HL-60/S4 treated with retinoic acid at 250 ng/mL for 4 days and 3 days (cell line): ENCODE results near the gene STON1.
"Not testable (repeated sequence)": the region's sequence is repeated elsewhere in the genome, so short reads cannot be mapped to it uniquely, and the experiment has no call there.

Source experiments
- in situ Hi-C: fragments of 300-500 bp; cut with MboI; formaldehyde crosslinking; loops from 2 replicates; pipeline ENCODE4 v1.7.0; 2022; ENCODE audit warnings: low sequenced_read_pairs

The STON1 gene

DNA sequence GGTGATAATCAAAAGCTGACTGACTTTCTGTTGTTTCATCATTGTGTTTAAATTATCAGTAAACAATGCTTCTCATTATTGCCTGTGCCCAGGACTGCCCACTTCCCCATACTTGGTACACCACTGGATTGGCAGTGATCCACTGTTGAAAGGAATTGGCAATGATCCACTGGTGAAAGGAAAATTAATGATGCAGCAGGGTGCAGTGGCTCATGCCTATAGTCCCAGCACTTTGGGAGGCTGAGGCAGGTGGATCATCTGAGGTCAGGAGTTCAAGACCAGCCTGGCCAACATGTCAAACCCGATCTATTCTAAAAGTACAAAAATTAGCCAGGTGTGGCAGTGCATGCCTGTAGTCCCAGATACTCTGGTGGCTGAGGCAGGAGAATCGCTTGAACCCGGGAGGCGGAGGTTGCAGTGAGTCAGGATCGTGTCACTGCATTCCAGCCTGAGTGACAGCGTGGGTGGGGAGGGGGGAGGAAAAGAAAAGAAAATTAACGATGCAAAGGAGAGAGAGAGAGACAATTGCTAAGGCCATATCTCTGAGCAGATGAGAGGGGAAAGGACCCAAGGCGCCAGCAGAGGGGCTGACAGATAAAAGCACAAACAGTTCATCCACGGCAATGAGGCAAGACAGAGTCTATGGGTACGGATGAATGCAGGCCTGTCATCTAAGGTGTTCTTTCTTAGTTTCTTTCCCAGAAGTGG is 77.5 kb downstream of the STON1 start:
- in situ Hi-C loops = no loop called here

DNA sequence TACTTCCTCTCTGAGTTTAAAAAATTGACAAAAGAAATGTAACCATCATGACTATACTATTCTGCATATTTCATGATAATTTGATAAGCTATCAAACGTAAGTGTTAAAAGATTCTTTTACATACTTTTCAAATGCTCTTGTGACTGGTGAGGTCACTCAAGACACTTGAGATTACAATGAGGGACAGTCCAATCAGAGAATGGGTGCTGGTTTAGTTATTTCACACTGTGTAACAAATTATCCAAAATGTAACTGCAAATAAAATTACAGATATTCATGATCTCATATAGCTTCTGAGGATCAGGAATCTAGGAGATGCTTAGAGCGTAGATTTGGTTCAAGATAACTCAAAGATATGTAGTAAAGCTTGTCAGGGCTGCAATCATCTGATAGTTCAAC is 83.3 kb downstream of the STON1 start:
- in situ Hi-C loops = no loop called here

DNA sequence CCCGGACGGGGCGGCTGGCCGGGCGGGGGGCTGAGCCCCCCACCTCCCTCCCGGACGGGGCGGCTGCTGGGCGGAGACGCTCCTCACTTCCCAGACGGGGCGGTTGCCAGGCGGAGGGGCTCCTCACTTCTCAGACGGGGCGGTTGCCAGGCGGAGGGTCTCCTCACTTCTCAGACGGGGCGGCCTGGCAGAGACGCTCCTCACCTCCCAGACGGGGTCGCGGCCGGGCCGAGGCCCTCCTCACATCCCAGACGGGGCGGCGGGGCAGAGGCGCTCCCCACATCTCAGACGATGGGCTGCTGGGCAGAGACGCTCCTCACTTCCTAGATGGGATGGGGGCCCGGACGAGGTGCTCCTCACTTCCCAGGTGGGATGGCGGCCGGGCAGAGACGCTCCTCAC is 84.6 kb downstream of the STON1 start:
- in situ Hi-C loops = not testable (repeated sequence)

DNA sequence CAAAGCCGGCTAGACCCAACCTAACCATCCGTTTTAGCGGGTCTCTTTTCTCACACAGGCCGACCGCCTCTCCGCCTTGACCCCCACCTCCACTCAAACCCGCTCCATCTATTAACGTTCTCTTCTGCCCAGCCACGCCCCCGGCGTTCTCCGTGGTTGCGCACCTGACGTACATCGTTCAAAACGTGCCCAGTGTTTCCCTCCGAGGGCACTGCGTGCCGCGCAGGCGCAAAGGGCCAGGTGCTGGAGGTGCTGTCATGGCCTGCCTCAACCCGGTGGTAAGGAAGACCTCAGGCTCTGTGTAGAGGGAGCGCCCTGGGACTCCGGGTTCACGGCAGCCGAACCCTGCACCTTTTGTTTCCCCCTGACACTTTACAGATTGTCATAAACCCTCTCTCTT is 87.7 kb downstream of the STON1 start, which contains the start of gene GTF2A1L:
TSS of gene GTF2A1L (plus strand) at position 239 of the 400 bp plus-strand sequence. CDS start at position 258, 19 bp downstream.
- in situ Hi-C loops = no loop called here

DNA sequence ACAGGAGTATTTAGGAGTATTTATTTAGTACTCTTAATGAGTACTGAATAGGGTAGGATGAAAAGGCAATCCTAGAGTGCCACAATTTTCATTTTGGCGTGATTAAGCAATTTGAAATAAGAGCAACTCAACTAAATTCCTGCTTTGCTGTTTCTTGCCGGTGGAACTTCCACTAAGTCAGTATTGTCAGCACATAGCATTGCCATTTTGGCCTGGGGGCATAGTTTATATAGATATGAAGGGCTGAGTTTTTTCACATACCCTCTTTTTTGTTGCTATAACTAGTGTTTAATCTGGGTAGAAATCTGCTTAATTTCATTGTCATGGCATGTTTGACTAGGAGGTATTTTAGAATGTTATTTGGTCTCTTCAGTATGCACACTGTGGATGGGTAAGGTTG is 89.6 kb downstream of the STON1 start:
- in situ Hi-C loops = no loop called here

DNA sequence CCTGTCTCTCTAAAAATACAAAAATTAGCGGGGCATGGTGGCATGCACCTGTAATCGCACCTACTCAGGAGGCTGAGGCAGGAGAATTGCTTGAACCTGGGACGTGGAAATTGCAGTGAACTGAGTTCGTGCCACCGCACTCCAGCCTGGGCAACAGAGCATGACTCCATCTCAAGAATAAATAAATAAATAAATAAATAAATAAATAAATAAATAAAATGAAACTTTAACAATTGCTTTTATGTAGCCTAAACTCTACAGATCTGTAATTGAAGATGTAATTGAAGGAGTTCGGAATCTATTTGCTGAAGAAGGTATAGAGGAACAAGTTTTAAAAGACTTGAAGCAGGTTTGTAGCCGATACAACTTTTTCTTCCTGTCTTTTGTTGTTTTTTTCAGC is 90.7 kb downstream of the STON1 start:
- in situ Hi-C loops = no loop called here

DNA sequence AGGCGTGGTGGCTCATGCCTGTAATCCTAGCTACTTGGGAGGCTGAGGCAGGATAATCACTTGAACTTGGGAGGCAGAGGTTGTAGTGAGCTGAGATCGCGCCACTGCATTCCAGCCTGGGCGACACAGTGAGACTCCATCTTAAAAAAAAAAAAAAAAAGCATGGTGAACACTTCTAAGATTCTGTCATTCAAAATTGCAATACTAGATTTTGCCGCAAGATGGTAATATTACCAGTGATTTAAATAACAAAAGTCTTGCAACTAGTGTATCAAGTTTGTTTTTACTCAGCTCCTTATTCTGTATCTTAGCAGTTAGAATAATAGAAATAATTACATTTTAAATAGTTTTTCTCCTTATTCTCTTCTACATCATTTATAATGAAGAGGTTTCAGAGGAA is 92.7 kb downstream of the STON1 start:
- in situ Hi-C loops = not testable (repeated sequence)

DNA sequence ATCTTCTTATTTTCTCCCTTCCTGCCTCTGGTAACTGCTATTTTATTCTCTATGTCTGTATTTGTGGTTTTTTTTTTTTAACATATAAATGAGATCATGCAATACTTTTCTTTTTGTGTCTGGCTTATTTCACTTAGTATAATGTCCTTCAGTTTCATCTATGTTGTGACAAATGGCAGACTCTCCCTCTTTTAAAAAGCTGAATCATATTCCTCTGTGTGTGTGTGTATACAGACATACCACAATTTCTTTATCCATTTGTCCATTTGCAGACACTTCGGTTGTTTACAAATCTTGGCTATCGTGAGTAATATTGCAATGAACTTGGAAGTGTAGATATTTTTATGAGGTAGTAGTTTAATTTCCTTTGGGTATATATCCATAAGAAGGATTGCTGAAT is 94.7 kb downstream of the STON1 start:
- in situ Hi-C loops = no loop called here

DNA sequence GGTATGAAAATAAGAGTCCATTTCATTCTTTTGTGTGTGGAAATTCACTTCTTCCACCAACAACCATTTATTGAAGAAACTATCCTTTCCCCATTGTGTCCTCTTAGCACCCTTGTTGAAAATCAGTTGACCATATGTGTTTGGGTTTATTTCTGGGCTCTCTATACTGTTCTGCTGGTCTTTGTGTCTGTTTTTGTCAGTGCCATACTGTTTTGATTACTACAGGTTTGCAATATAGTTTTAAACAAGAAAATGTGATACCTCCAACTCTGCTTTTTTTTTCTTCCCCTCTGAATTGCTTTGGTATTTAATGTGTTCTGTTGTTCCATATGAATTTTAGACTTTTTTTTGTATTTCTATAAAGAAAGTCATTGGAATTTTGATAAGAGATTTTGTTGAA is 96.1 kb downstream of the STON1 start:
- in situ Hi-C loops = no loop called here

DNA sequence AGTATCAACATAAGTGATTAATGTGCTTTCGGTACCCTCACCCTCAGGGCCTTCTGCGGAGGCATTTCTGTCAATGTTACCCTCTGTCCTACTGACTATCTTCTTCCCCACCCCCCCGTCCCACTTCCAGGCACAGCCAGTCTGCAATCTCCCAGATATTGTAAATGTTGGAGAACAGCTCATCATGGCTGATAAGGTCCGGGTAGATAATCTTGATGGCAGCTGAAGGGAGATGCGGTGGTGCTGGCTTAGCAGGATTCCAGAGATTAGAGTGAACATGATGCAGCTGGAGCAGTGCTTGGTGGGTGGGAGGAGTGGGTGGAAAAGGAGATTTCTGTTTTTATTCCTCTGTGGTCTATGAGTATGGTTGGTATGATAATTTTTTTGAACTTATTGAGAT is 103.2 kb downstream of the STON1 start:
- in situ Hi-C loops = no loop called here

DNA sequence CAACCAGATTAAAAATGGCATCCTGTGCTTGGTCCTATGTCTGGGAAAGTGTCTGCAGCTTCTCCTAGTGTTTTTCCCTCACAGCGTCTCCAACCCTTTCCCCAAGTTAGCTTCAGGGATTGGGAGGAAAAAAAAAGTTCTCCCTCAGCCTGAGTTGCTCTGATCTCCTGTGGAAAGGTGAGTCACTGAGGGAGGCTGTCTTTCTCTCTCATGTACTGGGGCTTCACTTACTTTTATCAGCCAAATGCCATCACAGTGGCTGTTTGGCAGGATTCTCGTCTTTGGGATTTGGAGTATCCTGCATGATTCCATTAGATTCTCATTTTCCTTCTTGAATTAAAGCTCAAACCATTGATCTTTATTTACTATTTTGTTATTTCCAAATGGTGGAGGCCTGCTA is 105.8 kb downstream of the STON1 start:
- in situ Hi-C loops = no loop called here

DNA sequence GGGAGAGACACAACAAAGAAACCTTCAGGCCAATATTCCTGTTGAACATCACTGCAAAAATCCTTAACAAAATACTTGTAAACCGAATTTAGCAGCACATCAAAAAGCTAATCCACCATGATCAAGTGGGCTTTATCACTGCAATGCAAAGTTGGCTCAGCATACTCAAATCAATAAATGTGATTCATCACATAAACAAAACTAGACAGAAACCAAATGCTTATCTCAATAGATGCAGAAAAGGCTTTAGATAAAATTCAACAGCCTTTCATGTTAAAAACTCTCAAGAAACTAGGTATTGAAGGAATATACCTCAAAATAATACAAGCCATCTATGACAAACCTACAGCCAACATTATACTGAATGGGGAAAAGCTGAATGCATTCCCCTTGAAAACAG is 108.3 kb downstream of the STON1 start:
- in situ Hi-C loops = no loop called here
